Measurements from ENCODE around the gene FAM131A. TPM values are rescaled to one million over a fixed set of nuclear protein-coding genes. Genes with fewer than 3 reads are reported as not detected.

FAM131A gene
- total RNA-seq, 1 experiment from 2014 or later: 23.0 TPM

- Mint-ChIP-seq H3K36me3 (no peaks in the 10 kb centered on the region), H3K4me3 (no peak overlapping the region), H3K27me3 (ENCODE audit: low read depth) (peaks cover 5% of the 10 kb centered on the region; the same call in 1 of the 2 replicates), H3K9me3 (no peaks in the 10 kb centered on the region), H3K27ac (no peak overlapping the region), H3K4me1 (no peaks in the 10 kb centered on the region)
- ChIA-PET CTCF (interaction anchor here (1.1 to 1.4 kb wide), 4 partner anchors 10 to 271 kb away, joined by 4 to 7 read pairs (median 4); partner anchors contain the start of genes EIF2B5 and EPHB3), POLR2A (no interaction called here)
- TF ChIP-seq NFYB (CRISPR knock-in tag; conservative IDR thresholded peaks at IDR 0.05; ENCODE audit: low read depth): no peak
- no peak for TF ChIP-seq SP1 (CRISPR knock-in tag; conservative IDR thresholded peaks at IDR 0.05)
- no peak for TF ChIP-seq E2F4 (CRISPR knock-in tag; IDR thresholded peaks at IDR 0.05; ENCODE audit: borderline replicate concordance, low read depth)
- no peak for TF ChIP-seq ATF1 (CRISPR knock-in tag; IDR thresholded peaks at IDR 0.05)
- TF ChIP-seq, protein P1, sequence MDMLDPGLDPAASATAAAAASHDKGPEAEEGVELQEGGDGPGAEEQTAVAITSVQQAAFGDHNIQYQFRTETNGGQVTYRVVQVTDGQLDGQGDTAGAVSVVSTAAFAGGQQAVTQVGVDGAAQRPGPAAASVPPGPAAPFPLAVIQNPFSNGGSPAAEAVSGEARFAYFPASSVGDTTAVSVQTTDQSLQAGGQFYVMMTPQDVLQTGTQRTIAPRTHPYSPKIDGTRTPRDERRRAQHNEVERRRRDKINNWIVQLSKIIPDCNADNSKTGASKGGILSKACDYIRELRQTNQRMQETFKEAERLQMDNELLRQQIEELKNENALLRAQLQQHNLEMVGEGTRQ (CRISPR knock-in tag; IDR thresholded peaks at IDR 0.05): no peak
- no peak for TF ChIP-seq FOXP4 (CRISPR knock-in tag; IDR thresholded peaks at IDR 0.05)
- TF ChIP-seq, protein P2, sequence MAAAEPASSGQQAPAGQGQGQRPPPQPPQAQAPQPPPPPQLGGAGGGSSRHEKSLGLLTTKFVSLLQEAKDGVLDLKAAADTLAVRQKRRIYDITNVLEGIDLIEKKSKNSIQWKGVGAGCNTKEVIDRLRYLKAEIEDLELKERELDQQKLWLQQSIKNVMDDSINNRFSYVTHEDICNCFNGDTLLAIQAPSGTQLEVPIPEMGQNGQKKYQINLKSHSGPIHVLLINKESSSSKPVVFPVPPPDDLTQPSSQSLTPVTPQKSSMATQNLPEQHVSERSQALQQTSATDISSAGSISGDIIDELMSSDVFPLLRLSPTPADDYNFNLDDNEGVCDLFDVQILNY (CRISPR knock-in tag; IDR thresholded peaks at IDR 0.05): no peak
- TF ChIP-seq EMX1 (CRISPR knock-in tag; IDR thresholded peaks at IDR 0.05): no peak
- TF ChIP-seq, protein P3, sequence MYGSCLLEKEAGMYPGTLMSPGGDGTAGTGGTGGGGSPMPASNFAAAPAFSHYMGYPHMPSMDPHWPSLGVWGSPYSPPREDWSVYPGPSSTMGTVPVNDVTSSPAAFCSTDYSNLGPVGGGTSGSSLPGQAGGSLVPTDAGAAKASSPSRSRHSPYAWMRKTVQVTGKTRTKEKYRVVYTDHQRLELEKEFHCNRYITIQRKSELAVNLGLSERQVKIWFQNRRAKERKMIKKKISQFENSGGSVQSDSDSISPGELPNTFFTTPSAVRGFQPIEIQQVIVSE (CRISPR knock-in tag; IDR thresholded peaks at IDR 0.05; ENCODE audit: borderline replicate concordance): no peak
- ATAC-seq: peak; percentile 64
- DNase-seq (ENCODE audit: low spot score): peak; percentile 34
Observed at GRCh38 chr3:184290331-184290730, 47.1 kb upstream of the FAM131A start.

DNA sequence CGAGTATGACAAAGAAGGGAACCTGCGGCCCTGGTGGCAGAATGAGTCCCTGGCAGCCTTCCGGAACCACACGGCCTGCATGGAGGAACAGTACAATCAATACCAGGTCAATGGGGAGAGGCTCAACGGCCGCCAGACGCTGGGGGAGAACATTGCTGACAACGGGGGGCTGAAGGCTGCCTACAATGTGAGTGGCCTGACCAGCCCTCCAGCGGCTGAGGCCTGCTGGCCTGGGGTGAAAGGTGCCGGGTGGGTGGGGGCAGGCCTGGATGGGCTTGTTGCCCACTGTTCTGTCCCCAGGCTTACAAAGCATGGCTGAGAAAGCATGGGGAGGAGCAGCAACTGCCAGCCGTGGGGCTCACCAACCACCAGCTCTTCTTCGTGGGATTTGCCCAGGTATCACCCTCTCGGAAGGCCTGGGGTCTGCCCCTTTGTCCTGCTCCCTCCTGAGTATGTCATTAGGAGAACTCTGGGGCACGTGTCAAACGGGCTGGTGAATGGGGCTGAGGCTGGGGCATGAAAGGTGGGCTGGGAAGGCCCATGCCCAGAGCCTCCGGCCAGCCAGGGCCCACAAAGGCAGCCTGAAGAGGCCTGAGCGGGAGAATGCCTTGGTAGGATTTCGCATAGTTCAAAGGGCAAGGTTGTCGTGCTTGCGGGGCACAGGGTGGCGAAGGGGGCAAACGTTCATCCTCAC lies 46.2 kb upstream of the FAM131A start:
- TF ChIP-seq, protein P1 (CRISPR knock-in tag; IDR thresholded peaks at IDR 0.05): no peak
- TF ChIP-seq, protein P4, sequence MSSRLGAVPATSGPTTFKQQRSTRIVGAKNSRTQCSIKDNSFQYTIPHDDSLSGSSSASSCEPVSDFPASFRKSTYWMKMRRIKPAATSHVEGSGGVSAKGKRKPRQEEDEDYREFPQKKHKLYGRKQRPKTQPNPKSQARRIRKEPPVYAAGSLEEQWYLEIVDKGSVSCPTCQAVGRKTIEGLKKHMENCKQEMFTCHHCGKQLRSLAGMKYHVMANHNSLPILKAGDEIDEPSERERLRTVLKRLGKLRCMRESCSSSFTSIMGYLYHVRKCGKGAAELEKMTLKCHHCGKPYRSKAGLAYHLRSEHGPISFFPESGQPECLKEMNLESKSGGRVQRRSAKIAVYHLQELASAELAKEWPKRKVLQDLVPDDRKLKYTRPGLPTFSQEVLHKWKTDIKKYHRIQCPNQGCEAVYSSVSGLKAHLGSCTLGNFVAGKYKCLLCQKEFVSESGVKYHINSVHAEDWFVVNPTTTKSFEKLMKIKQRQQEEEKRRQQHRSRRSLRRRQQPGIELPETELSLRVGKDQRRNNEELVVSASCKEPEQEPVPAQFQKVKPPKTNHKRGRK (CRISPR knock-in tag; IDR thresholded peaks at IDR 0.05; ENCODE audit: borderline replicate concordance): no peak
- no peak for TF ChIP-seq SMAD3 (CRISPR knock-in tag; IDR thresholded peaks at IDR 0.05; ENCODE audit: borderline replicate concordance)
- no peak for TF ChIP-seq ZNF263 (CRISPR knock-in tag; IDR thresholded peaks at IDR 0.05; ENCODE audit: low read depth)
- TF ChIP-seq, protein P5, sequence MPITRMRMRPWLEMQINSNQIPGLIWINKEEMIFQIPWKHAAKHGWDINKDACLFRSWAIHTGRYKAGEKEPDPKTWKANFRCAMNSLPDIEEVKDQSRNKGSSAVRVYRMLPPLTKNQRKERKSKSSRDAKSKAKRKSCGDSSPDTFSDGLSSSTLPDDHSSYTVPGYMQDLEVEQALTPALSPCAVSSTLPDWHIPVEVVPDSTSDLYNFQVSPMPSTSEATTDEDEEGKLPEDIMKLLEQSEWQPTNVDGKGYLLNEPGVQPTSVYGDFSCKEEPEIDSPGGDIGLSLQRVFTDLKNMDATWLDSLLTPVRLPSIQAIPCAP (CRISPR knock-in tag; IDR thresholded peaks at IDR 0.05): no peak
- no peak for TF ChIP-seq ELF4 (CRISPR knock-in tag; IDR thresholded peaks at IDR 0.05; ENCODE audit: low read depth)
- TF ChIP-seq IRF2 (CRISPR knock-in tag; IDR thresholded peaks at IDR 0.05; ENCODE audit: borderline replicate concordance, low read depth): no peak
- TF ChIP-seq MXD4 (CRISPR knock-in tag; IDR thresholded peaks at IDR 0.05; ENCODE audit: borderline replicate concordance): no peak
- peaks cover 5% of the 10 kb centered on the region; the same call in 1 of the 2 replicates for H3K27me3 Mint-ChIP-seq (ENCODE audit: low read depth)
- CTCF ChIA-PET: interaction anchor here (1.1 to 1.5 kb wide), 4 partner anchors 11 to 270 kb away, joined by 3 to 4 read pairs (median 4); partner anchors contain the start of genes CAMK2N2, EEF1AKMT4 and EPHB3
- no peak overlapping the region for H3K27ac Mint-ChIP-seq
- ATAC-seq: no peak
- no peak for DNase-seq (ENCODE audit: low spot score)
- no peak overlapping the region for H3K4me3 Mint-ChIP-seq
- POLR2A ChIA-PET: no interaction called here
- no peaks in the 10 kb centered on the region for H3K9me3 Mint-ChIP-seq
- no peaks in the 10 kb centered on the region for H3K4me1 Mint-ChIP-seq
- H3K36me3 Mint-ChIP-seq: no peaks in the 10 kb centered on the region

Measured in WTC11 (cell line).